AG09319 (cell line): ENCODE data around the gene CERS4.
"Not testable (repeated sequence)": the region's sequence is repeated elsewhere in the genome, so short reads cannot be mapped to it uniquely, and the experiment has no call there.

Experiments
- DNase-seq: peaks from one replicate; pipeline ENCODE4 v3.0.0-alpha.2; 2010; ENCODE audit warnings: low read depth; ENCODE audit errors: extremely low read depth
- CTCF ChIP-seq: IDR thresholded peaks from 2 replicates; pipeline ENCODE4 v1.5.1; 2011; ENCODE audit warnings: low read depth, mild to moderate bottlenecking, inconsistent platforms, low read length, moderate library complexity

The CERS4 gene

GRCh38 chr19:8240274-8241229 lies 31.4 kb downstream of the CERS4 start:
- TF ChIP-seq CTCF: no peak
- DNase-seq: peak; percentile 75

- TF ChIP-seq CTCF: no peak
- DNase-seq: no peak
Measured at GRCh38 chr19:8241646-8242045, 32.5 kb downstream of the CERS4 start.

GRCh38 chr19:8242211-8242821 lies 33.1 kb downstream of the CERS4 start:
- no peak for TF ChIP-seq CTCF
- DNase-seq: no peak

GRCh38 chr19:8243146-8243545 lies 34.0 kb downstream of the CERS4 start:
- no peak for TF ChIP-seq CTCF
- DNase-seq: no peak

GRCh38 chr19:8244442-8244841 lies 35.3 kb downstream of the CERS4 start:
- DNase-seq: no peak

GRCh38 chr19:8245869-8246835 lies 37.0 kb downstream of the CERS4 start:
- no peak for DNase-seq
- TF ChIP-seq CTCF: no peak

More at GRCh38 chr19:8244442-8244841, 35.3 kb downstream of the CERS4 start:
- no peak for TF ChIP-seq CTCF

GRCh38 chr19:8247129-8247890 lies 38.1 kb downstream of the CERS4 start:
- DNase-seq: not testable (repeated sequence)
